Astrocyte (in vitro differentiated cells and primary cell): Measurements from ENCODE around the gene CERS4. TPM values are rescaled to one million over a fixed set of nuclear protein-coding genes. Genes with fewer than 3 reads are reported as not detected.

Experiments used
- DNase-seq: peaks from one replicate; pipeline ENCODE4 v3.0.0-alpha.2; 2010; ENCODE audit warnings: low read depth
- FAIRE-seq: peaks from 2 replicates; lab custom pipeline; 2011; peaks lifted over from hg19 to GRCh38; lab: Jason Lieb, UNC
- H2AFZ ChIP-seq: 2 replicates; pipeline ENCODE4 v1.6.0; 2012; ENCODE audit warnings: low read depth, low read length, inconsistent platforms
- H3K27ac ChIP-seq: 2 replicates; pipeline ENCODE4 v1.5.1; 2011; ENCODE audit warnings: low read depth, low read length, inconsistent platforms
- H3K27me3 ChIP-seq: 2 replicates; pipeline ENCODE4 v1.6.0; 2011; ENCODE audit warnings: low read length, inconsistent platforms; ENCODE audit not compliant: insufficient read depth
- H3K36me3 ChIP-seq: 2 replicates; pipeline ENCODE4 v1.5.1; 2011; ENCODE audit warnings: low read length, inconsistent platforms; ENCODE audit not compliant: insufficient read depth
- H3K4me1 ChIP-seq: 2 replicates; pipeline ENCODE4 v1.5.1; 2011; ENCODE audit warnings: low read length, inconsistent platforms; ENCODE audit not compliant: insufficient read depth
- H3K4me2 ChIP-seq: 2 replicates; pipeline ENCODE4 v1.6.0; 2012; ENCODE audit warnings: low read length, inconsistent platforms
- H3K4me3 ChIP-seq: 2 replicates; pipeline ENCODE4 v1.5.1; 2011; ENCODE audit warnings: low read depth, mild to moderate bottlenecking, low read length, inconsistent platforms; ENCODE audit not compliant: insufficient read depth
- H3K79me2 ChIP-seq: 2 replicates; pipeline ENCODE4 v1.6.0; 2012; ENCODE audit warnings: mild to moderate bottlenecking, low read length, inconsistent platforms; ENCODE audit not compliant: insufficient read depth
- H3K9ac ChIP-seq: 2 replicates; pipeline ENCODE4 v1.6.0; 2012; ENCODE audit warnings: mild to moderate bottlenecking, low read length, inconsistent platforms
- H3K9me3 ChIP-seq: 2 replicates; pipeline ENCODE4 v1.5.1; 2012; ENCODE audit warnings: low read depth, mild to moderate bottlenecking, low read length, inconsistent platforms; ENCODE audit not compliant: insufficient read depth
- H4K20me1 ChIP-seq: 2 replicates; pipeline ENCODE4 v1.6.0; 2012; ENCODE audit warnings: low read length, inconsistent platforms; ENCODE audit not compliant: insufficient read depth
- H3K27ac Mint-ChIP-seq: one replicate; pipeline ENCODE4 v1.8.0; 2021; ENCODE audit warnings: mild to moderate bottlenecking, mixed read lengths; ENCODE audit not compliant: unreplicated experiment
- H3K27me3 Mint-ChIP-seq: one replicate; pipeline ENCODE4 v1.8.0; 2021; ENCODE audit warnings: low read depth, mixed read lengths; ENCODE audit not compliant: unreplicated experiment
- H3K36me3 Mint-ChIP-seq: one replicate; pipeline ENCODE4 v1.8.0; 2021; ENCODE audit warnings: low read depth, mixed read lengths; ENCODE audit not compliant: unreplicated experiment
- H3K4me1 Mint-ChIP-seq: one replicate; pipeline ENCODE4 v1.8.0; 2021; ENCODE audit warnings: low read depth, mixed read lengths; ENCODE audit not compliant: unreplicated experiment
- H3K4me3 Mint-ChIP-seq: one replicate; pipeline ENCODE4 v1.8.0; 2021; ENCODE audit warnings: mild to moderate bottlenecking, moderate library complexity, mixed read lengths; ENCODE audit not compliant: unreplicated experiment
- H3K9me3 Mint-ChIP-seq: one replicate; pipeline ENCODE4 v1.8.0; 2021; ENCODE audit warnings: mild to moderate bottlenecking, mixed read lengths; ENCODE audit not compliant: unreplicated experiment
- EZH2 ChIP-seq: IDR thresholded peaks from 2 replicates; pipeline ENCODE4 v1.6.1; 2012; ENCODE audit warnings: mild to moderate bottlenecking, low read length, inconsistent platforms; ENCODE audit not compliant: insufficient read depth
- total RNA-seq: library from RNA; stranded (reverse); gene quantifications from 2 replicates; pipeline ENCODE4 v1.2.1, GENCODE V29; 2021
- TF ChIP-seq, protein P1 (sequence below): IDR thresholded peaks from 2 replicates; pipeline ENCODE4 v1.5.1; 2011; ENCODE audit warnings: low read depth, mild to moderate bottlenecking, inconsistent platforms, low read length, moderate library complexity; ENCODE audit not compliant: insufficient read depth

The CERS4 gene
- total RNA-seq, 1 donor from 2014 or later = 15.7 TPM

DNA sequence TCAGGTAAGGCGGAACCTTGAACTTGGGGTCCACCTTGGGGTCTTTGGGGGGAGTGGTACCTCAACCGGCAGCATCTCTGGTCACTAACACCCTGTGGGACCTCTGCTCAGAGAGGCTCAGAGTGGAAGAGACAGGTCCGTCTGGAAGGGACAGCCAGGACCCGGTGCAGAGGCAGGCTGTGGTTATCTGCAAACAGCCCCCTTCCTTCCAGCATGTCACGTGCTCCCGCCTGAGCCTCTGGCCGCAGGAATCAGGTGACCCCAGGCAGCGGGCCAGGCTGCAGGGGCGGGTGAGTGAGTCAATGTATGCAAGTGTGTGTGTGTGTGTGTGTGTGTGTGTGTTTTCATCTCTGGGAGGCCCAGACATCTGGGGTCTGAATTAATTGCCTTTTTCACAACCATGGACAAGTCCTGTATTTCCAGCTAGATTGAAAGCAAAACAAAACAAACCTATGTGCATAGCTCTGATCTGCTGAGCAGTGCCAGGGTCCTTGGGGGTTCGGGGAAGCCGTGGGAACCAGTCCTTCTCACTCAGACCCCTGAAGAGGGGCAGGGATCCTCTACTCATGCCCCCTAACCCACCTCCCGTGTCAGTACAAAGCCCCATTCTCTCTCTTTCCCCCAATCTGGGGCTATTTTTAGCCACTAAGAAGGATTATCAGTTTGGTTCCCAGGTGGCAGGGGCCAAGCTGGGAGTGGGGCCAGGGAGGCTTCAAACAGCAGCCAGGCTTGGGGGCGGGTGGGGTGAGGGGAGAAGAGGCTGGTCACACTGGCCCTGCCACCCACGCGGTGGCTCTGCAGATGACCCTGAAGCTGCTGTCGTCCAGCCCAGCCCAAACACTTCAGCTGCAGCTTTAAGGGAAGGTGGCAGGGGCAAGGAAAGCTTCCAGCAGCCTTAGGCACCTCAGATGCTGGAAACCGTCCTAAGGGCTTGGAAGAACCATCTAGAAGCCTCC lies 31.4 kb downstream of the CERS4 start:
- peak overlapping the region; percentile 73 for H3K4me2 ChIP-seq
- peak overlapping the region; percentile 54 for H3K4me3 Mint-ChIP-seq
- H3K79me2 ChIP-seq = no peaks in the 10 kb centered on the region
- peaks cover 4% of the 10 kb centered on the region for H3K36me3 Mint-ChIP-seq
- H3K4me1 Mint-ChIP-seq = peaks cover 16% of the 10 kb centered on the region
- no peak overlapping the region for H3K4me3 ChIP-seq
- H3K9me3 Mint-ChIP-seq = peaks cover 12% of the 10 kb centered on the region
- no peak overlapping the region for H3K27ac ChIP-seq
- peaks cover 10% of the 10 kb centered on the region for H3K4me1 ChIP-seq
- FAIRE-seq = no peak
- DNase-seq = peak; percentile 94
- H3K36me3 ChIP-seq = no peaks in the 10 kb centered on the region
- peaks cover 5% of the 10 kb centered on the region for H3K9me3 ChIP-seq
- no peaks in the 10 kb centered on the region for H3K27me3 ChIP-seq
- H3K27me3 Mint-ChIP-seq = no peaks in the 10 kb centered on the region
- H3K27ac Mint-ChIP-seq = peak overlapping the region; percentile 2
- peak overlapping the region; percentile 50 for H3K9ac ChIP-seq
- H2AFZ ChIP-seq = no peak overlapping the region
- H4K20me1 ChIP-seq = no peaks in the 10 kb centered on the region
- no peak for TF ChIP-seq EZH2
- TF ChIP-seq, protein P1, sequence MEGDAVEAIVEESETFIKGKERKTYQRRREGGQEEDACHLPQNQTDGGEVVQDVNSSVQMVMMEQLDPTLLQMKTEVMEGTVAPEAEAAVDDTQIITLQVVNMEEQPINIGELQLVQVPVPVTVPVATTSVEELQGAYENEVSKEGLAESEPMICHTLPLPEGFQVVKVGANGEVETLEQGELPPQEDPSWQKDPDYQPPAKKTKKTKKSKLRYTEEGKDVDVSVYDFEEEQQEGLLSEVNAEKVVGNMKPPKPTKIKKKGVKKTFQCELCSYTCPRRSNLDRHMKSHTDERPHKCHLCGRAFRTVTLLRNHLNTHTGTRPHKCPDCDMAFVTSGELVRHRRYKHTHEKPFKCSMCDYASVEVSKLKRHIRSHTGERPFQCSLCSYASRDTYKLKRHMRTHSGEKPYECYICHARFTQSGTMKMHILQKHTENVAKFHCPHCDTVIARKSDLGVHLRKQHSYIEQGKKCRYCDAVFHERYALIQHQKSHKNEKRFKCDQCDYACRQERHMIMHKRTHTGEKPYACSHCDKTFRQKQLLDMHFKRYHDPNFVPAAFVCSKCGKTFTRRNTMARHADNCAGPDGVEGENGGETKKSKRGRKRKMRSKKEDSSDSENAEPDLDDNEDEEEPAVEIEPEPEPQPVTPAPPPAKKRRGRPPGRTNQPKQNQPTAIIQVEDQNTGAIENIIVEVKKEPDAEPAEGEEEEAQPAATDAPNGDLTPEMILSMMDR = no peak

DNA sequence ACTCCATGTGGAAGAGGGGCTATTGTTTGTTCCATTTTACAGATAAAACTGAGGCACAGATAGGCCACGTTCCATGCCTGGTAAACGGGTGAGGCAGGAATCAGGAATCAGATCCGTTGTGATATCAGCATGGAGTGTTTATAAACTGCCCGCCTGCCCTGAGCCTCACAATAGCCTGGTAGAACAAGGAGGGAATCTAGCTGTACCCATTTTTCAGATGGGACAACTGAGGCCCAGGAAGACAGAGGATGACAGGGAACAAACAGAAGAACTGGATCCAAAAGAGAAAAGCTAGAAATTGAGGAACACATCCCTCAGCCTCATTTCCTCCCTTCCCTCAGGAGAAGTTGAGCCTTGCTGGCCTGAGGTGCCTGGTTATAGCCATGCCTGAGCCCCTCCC lies 32.5 kb downstream of the CERS4 start:
- no peak overlapping the region for H3K4me3 ChIP-seq
- H3K4me2 ChIP-seq = no peak overlapping the region
- Mint-ChIP-seq H3K4me1 (peaks cover 19% of the 10 kb centered on the region), H3K9me3 (peaks cover 12% of the 10 kb centered on the region), H3K27ac (no peak overlapping the region), H3K4me3 (no peak overlapping the region), H3K36me3 (peaks cover 4% of the 10 kb centered on the region), H3K27me3 (no peaks in the 10 kb centered on the region)
- FAIRE-seq (no peak), DNase-seq (no peak)
- peaks cover 5% of the 10 kb centered on the region for H3K9me3 ChIP-seq
- no peaks in the 10 kb centered on the region for H4K20me1 ChIP-seq
- no peak overlapping the region for H3K27ac ChIP-seq
- TF ChIP-seq, protein P1 = no peak
- H3K4me1 ChIP-seq = peaks cover 10% of the 10 kb centered on the region
- H3K79me2 ChIP-seq = no peaks in the 10 kb centered on the region
- no peak overlapping the region for H2AFZ ChIP-seq
- no peaks in the 10 kb centered on the region for H3K36me3 ChIP-seq
- H3K9ac ChIP-seq = no peak overlapping the region
- no peaks in the 10 kb centered on the region for H3K27me3 ChIP-seq
